Nephron progenitor cell (in vitro differentiated cells): ENCODE measurements around the gene PTGFRN.

ENCODE experiments used
- DNase-seq: peaks from one replicate; pipeline ENCODE4 v3.0.0; 2021
- H3K27ac Mint-ChIP-seq: 2 replicates; pipeline ENCODE4 v1.8.0; 2021; ENCODE audit warnings: mild to moderate bottlenecking, moderate library complexity, mixed read lengths
- H3K27me3 Mint-ChIP-seq: 2 replicates; pipeline ENCODE4 v1.8.0; 2021; ENCODE audit warnings: mild to moderate bottlenecking, low read depth, mixed read lengths; ENCODE audit not compliant: poor library complexity
- H3K36me3 Mint-ChIP-seq: 2 replicates; pipeline ENCODE4 v1.8.0; 2021; ENCODE audit warnings: low read depth, mixed read lengths
- H3K4me1 Mint-ChIP-seq: 2 replicates; pipeline ENCODE4 v1.8.0; 2021; ENCODE audit warnings: mixed read lengths
- H3K4me3 Mint-ChIP-seq: 2 replicates; pipeline ENCODE4 v1.8.0; 2021; ENCODE audit warnings: mild to moderate bottlenecking, moderate library complexity, mixed read lengths
- H3K9me3 Mint-ChIP-seq: 2 replicates; pipeline ENCODE4 v1.8.0; 2021; ENCODE audit warnings: mild to moderate bottlenecking, moderate library complexity, mixed read lengths
- CTCF ChIP-seq: fragments of 200-600 bp; sonication (generic); IDR thresholded peaks from 2 replicates; pipeline ENCODE4 v1.5.0; 2021; ENCODE audit warnings: antibody characterized with exemption

PTGFRN gene

GRCh38 chr1:116899529-116899928 lies 10.2 kb upstream of the PTGFRN start:
- Mint-ChIP-seq H3K27ac (no peak overlapping the region), H3K4me1 (peaks cover 8% of the 10 kb centered on the region), H3K9me3 (peaks cover 32% of the 10 kb centered on the region), H3K36me3 (peaks cover 16% of the 10 kb centered on the region), H3K27me3 (peaks cover 11% of the 10 kb centered on the region), H3K4me3 (no peak overlapping the region)
- no peak for DNase-seq
- no peak for TF ChIP-seq CTCF

DNA sequence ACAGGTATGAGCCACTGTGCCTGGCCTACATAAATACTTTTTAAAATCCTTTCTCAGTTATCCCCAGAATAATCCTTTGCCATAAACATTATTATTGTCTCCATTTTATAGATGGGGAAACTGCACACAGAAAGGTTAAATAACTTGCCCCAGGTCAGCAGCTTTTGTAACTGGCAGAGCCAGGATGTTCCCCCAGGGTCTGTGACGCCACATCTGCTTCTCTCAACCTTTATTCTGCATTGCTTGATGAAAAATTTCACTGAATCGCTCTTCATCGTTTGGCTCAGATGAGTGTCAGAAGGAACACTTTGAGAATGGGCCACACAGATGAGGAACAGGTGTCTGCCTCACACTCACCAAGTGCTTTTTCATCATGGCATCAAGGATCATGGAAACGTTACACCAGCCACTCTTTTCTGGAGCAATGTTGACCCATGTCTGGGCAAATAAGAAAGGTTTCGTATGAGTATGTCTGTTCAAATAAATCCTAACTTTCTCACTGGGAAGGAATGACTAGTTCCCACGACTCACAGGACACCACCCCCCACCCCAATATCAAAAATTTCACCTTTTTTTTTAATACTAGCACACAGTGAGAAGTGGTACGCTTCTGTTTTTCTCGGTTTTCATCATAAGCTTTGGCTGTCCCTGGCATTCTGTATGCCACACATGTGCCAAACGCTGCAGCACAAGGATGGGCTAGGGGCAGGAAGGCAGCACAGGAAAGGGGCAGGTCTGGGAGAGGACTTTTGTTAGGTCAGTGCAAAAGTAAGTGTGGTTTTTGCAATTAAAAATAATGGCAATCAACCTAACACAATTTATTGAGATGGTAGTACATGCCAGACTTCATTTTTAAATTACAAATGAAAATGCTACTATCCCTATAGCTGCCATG lies 9.0 kb upstream of the PTGFRN start:
- Mint-ChIP-seq H3K27me3 (peaks cover 11% of the 10 kb centered on the region), H3K4me1 (peaks cover 8% of the 10 kb centered on the region), H3K27ac (no peak overlapping the region), H3K9me3 (peaks cover 20% of the 10 kb centered on the region), H3K36me3 (peaks cover 4% of the 10 kb centered on the region), H3K4me3 (no peak overlapping the region)
- DNase-seq, result no peak
- no peak for TF ChIP-seq CTCF

- no peak for DNase-seq
- no peak for TF ChIP-seq CTCF
- H3K36me3 Mint-ChIP-seq, result peaks cover 4% of the 10 kb centered on the region
- peaks cover 11% of the 10 kb centered on the region for H3K27me3 Mint-ChIP-seq
- no peak overlapping the region for H3K4me3 Mint-ChIP-seq
- H3K4me1 Mint-ChIP-seq, result peaks cover 12% of the 10 kb centered on the region
- H3K27ac Mint-ChIP-seq, result no peak overlapping the region
- peaks cover 16% of the 10 kb centered on the region for H3K9me3 Mint-ChIP-seq
Measured at GRCh38 chr1:116902027-116902426, 7.7 kb upstream of the PTGFRN start.

GRCh38 chr1:116902723-116903383 lies 6.9 kb upstream of the PTGFRN start:
- Mint-ChIP-seq H3K27me3 (peaks cover 11% of the 10 kb centered on the region), H3K4me3 (no peak overlapping the region), H3K4me1 (peaks cover 19% of the 10 kb centered on the region), H3K27ac (no peak overlapping the region), H3K36me3 (peaks cover 4% of the 10 kb centered on the region), H3K9me3 (peaks cover 16% of the 10 kb centered on the region)
- no peak for DNase-seq
- no peak for TF ChIP-seq CTCF

DNA sequence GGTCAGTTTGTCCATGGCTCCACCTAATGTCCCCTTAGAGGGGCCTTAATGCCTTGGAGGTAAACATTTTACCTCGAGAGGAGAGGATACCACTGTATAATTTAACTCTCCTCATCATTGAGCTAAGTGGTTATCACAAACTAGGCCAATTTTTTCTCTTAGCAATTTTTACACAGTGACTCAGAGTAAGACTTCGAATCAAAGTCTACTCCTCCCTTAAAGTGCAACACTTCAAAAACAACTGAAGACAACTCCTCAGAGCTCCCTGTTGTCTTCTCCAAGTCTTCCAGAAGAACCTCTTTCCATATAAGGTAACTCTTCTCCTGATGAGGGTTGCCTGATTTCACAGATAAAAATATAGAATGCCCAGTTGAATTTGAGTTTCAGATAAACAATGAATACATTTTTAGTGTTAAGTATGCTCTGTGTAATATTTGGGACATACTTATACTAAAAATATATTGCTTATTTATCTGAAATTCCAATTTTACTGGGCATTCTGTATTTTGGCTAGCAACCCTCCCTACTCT lies 4.9 kb upstream of the PTGFRN start:
- Mint-ChIP-seq H3K27ac (no peak overlapping the region), H3K4me3 (no peak overlapping the region), H3K36me3 (peaks cover under 1% of the 10 kb centered on the region), H3K9me3 (peaks cover under 1% of the 10 kb centered on the region), H3K4me1 (peaks cover 37% of the 10 kb centered on the region), H3K27me3 (peaks cover 11% of the 10 kb centered on the region)
- TF ChIP-seq CTCF, result no peak
- DNase-seq, result no peak
